ENCODE measurements around the gene TCAP. TPM values are rescaled to one million over a fixed set of nuclear protein-coding genes. Genes with fewer than 3 reads are reported as not detected.

TCAP gene
- total RNA-seq, 1 donor from 2014 or later, result 1.3 TPM

DNA sequence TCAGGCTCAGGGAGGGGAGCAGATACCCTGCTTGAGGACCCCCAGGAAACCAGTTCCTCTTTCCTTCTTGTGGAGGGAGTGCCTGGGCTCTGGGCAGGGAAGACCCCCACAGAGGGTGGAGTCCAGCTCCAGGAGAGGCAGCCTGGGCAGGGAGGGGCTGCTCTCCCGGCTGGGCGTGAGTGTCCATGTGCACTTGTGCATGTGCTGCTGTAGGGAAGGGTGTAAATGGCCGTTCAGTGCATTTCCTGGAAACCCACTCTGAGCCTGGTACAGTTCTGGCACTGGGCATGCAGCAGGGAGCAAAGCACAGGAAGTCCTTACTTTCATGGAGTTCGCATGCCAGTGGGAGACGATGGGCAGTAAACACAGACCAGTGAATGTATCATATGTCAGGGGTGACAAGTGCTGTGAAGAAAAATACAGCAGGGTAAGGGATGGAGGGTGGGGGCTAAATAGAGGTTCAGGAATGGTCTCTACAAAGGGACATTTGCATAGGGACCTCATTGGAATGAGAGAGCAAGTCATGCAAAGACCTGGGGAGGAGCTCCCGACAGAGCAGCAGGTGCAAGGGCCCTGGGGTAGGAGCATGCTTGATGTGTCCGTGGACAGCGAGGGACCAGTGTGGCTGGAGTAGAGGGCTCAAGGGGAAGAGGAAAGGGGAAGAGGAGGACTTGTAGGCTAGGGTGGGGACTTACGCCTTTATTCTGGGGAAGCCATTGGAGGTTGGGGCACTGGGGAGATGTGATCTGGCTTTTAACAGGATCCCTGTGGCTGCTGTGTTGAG, 22.7 kb upstream of the TCAP start:
- Mint-ChIP-seq H3K27me3 (ENCODE audit: unreplicated experiment) (no peaks in the 10 kb centered on the region), H3K4me3 (ENCODE audit: unreplicated experiment) (no peak overlapping the region), H3K36me3 (ENCODE audit: unreplicated experiment) (no peaks in the 10 kb centered on the region), H3K27ac (ENCODE audit: unreplicated experiment) (no peak overlapping the region), H3K4me1 (ENCODE audit: unreplicated experiment) (peaks cover 52% of the 10 kb centered on the region), H3K9me3 (ENCODE audit: unreplicated experiment) (no peaks in the 10 kb centered on the region)
- TF ChIP-seq, protein P1, sequence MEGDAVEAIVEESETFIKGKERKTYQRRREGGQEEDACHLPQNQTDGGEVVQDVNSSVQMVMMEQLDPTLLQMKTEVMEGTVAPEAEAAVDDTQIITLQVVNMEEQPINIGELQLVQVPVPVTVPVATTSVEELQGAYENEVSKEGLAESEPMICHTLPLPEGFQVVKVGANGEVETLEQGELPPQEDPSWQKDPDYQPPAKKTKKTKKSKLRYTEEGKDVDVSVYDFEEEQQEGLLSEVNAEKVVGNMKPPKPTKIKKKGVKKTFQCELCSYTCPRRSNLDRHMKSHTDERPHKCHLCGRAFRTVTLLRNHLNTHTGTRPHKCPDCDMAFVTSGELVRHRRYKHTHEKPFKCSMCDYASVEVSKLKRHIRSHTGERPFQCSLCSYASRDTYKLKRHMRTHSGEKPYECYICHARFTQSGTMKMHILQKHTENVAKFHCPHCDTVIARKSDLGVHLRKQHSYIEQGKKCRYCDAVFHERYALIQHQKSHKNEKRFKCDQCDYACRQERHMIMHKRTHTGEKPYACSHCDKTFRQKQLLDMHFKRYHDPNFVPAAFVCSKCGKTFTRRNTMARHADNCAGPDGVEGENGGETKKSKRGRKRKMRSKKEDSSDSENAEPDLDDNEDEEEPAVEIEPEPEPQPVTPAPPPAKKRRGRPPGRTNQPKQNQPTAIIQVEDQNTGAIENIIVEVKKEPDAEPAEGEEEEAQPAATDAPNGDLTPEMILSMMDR (IDR thresholded peaks at IDR 0.05), result no peak
- no peak for DNase-seq (ENCODE audit: extremely low spot score, unreplicated experiment)

DNA sequence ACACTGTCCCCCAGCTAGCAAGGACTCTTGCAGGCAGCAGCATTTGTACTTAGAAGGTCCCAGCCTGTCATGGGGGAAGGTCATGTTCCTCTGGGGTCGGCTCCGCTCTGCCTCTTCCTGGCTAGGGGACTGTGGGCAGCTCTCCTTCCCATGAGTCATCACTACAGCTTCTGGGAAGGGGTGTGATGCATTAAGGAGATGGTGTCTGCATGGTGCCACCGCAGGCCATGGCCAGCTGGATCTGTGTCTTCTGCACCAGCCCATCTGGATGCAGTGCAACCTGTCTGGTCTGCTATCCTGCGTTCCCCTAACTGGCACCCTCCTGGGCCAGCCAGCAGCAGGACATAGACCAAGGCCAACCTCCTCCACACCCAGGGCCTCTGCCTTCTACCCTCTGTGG, 21.9 kb upstream of the TCAP start:
- Mint-ChIP-seq H3K36me3 (ENCODE audit: unreplicated experiment) (no peaks in the 10 kb centered on the region), H3K4me3 (ENCODE audit: unreplicated experiment) (no peak overlapping the region), H3K4me1 (ENCODE audit: unreplicated experiment) (peaks cover 45% of the 10 kb centered on the region), H3K27ac (ENCODE audit: unreplicated experiment) (peak overlapping the region; percentile 15), H3K9me3 (ENCODE audit: unreplicated experiment) (no peaks in the 10 kb centered on the region), H3K27me3 (ENCODE audit: unreplicated experiment) (no peaks in the 10 kb centered on the region)
- DNase-seq (ENCODE audit: extremely low spot score, unreplicated experiment), result no peak
- TF ChIP-seq, protein P1 (IDR thresholded peaks at IDR 0.05), result no peak

DNA sequence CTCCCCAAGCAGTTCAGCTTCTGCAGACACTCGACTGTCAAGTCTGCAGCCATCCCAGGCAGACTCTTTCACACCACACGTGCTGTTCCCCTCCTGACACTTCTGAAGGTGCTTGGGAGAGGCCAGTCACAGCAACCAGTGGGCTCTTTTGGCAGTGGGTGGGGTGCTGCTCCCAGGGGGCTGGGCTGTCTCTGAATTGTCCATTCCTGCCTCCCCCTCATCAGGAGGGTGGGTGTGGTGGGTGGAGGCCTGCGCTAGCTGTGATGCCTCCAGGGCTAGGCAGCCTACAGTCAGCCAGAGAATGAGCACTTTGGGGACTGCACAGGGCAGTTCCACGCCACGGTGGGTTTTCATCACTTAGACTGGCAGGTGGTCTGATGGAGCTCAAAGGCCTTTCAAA, 17.9 kb upstream of the TCAP start:
- H3K27ac Mint-ChIP-seq (ENCODE audit: unreplicated experiment), result peak overlapping the region; percentile 10
- TF ChIP-seq, protein P1 (IDR thresholded peaks at IDR 0.05), result no peak
- DNase-seq (ENCODE audit: extremely low spot score, unreplicated experiment), result no peak
- H3K27me3 Mint-ChIP-seq (ENCODE audit: unreplicated experiment), result no peaks in the 10 kb centered on the region
- H3K9me3 Mint-ChIP-seq (ENCODE audit: unreplicated experiment), result no peaks in the 10 kb centered on the region
- peaks cover 31% of the 10 kb centered on the region for H3K4me1 Mint-ChIP-seq (ENCODE audit: unreplicated experiment)
- H3K36me3 Mint-ChIP-seq (ENCODE audit: unreplicated experiment), result peaks cover 7% of the 10 kb centered on the region
- H3K4me3 Mint-ChIP-seq (ENCODE audit: unreplicated experiment), result no peak overlapping the region

DNA sequence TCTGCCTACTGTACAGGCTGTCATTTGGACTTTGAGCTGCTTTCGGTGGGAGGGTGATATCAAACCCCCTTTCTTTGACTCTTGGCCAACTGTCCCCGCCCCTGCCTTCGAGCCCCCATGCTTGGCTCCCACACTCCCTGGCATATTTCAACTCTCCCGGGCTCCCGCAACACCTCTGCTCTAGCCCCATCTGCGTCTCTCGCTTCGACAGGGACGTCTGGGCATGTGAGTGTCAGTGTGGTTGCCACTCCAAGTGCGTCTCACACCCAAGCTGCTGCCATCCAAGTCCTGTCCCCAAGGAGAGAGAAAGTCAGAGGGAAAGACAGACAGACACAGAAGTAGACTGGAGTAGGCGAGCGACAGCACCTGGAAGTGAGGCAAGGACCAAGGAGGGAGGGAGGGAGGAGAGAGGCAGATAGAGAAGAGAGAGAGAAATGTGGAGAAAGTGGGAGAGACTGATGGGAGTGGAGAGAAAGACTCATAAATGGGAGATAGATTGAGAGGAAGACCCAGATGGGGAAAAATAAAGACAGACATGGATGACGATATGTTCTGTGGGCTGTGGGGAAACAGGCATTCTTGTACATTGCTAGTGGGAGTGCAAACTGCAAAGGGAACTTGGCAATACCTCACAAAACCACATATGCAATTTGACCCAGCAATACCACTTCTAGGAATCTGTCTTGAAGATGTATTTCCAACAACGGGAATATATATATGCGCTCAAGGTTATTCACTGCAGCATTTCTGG, 16.4 kb upstream of the TCAP start:
- H3K4me1 Mint-ChIP-seq (ENCODE audit: unreplicated experiment), result peaks cover 28% of the 10 kb centered on the region
- no peak for DNase-seq (ENCODE audit: extremely low spot score, unreplicated experiment)
- peak overlapping the region; percentile 5 for H3K27ac Mint-ChIP-seq (ENCODE audit: unreplicated experiment)
- H3K9me3 Mint-ChIP-seq (ENCODE audit: unreplicated experiment), result no peaks in the 10 kb centered on the region
- no peaks in the 10 kb centered on the region for H3K27me3 Mint-ChIP-seq (ENCODE audit: unreplicated experiment)
- H3K4me3 Mint-ChIP-seq (ENCODE audit: unreplicated experiment), result no peak overlapping the region
- peaks cover 7% of the 10 kb centered on the region for H3K36me3 Mint-ChIP-seq (ENCODE audit: unreplicated experiment)
- TF ChIP-seq, protein P1 (IDR thresholded peaks at IDR 0.05), result no peak

DNA sequence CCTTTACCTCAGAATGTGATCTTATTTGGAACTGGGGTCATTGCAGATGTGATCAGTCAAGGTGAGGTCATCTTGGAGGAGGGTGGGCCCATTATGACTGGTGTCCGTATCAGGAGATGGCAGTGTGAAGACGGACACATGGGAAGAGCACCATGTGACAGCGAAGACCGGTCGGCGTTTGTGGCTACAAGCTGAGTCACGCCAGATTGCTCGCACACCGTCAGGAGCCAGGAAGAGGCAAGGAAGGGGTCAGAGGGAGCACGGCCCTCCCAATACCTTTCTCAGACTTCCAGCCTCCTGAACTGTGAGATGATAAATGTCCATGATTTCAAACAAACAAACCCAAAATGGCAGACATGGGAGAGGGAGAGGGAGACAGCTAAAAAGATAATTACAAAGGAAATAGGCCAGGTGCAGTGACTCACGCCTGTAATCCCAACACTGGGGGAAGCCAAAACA, 15.0 kb upstream of the TCAP start:
- Mint-ChIP-seq H3K27me3 (ENCODE audit: unreplicated experiment) (no peaks in the 10 kb centered on the region), H3K27ac (ENCODE audit: unreplicated experiment) (no peak overlapping the region), H3K36me3 (ENCODE audit: unreplicated experiment) (peaks cover 7% of the 10 kb centered on the region), H3K9me3 (ENCODE audit: unreplicated experiment) (no peaks in the 10 kb centered on the region), H3K4me3 (ENCODE audit: unreplicated experiment) (no peak overlapping the region), H3K4me1 (ENCODE audit: unreplicated experiment) (peaks cover 27% of the 10 kb centered on the region)
- DNase-seq (ENCODE audit: extremely low spot score, unreplicated experiment), result no peak
- TF ChIP-seq, protein P1 (IDR thresholded peaks at IDR 0.05), result no peak

Data from osteocyte (in vitro differentiated cells).